GM12878 (cell line): ENCODE measurements around the gene USH1G. TPM values are rescaled to one million over a fixed set of nuclear protein-coding genes. Genes with fewer than 3 reads are reported as not detected.

Experiments
- ATAC-seq: fragments of 200-7000 bp; cut with Tn5 transposase; 3 replicates; pipeline ENCODE4 v1.9.1; 2020; ENCODE audit warnings: mild to moderate bottlenecking, moderate library complexity
- BruUV-seq: library from RNA; stranded (reverse); fragments of 400-500 nt; replicated peaks from 2 replicates; lab custom pipeline; 2021; lab: Mats Ljungman, UMichigan
- CTCF ChIA-PET: fragments of 300-600 bp; sonication (Branson Sonifier 250); formaldehyde crosslinking; extraction: SDS; loops from one replicate; lab custom pipeline; 2021; ENCODE audit warnings: inconsistent platforms; lab: Yijun Ruan, JAX
- POLR2A ChIA-PET: fragments of 350-600 bp; formaldehyde crosslinking; extraction: SDS; loops from one replicate; lab custom pipeline; 2021; ENCODE audit warnings: inconsistent platforms; lab: Charles Lee
- RAD21 ChIA-PET: fragments of 300-600 bp; sonication (Branson Sonifier 250); formaldehyde crosslinking; loops from one replicate; lab custom pipeline; 2023; ENCODE audit warnings: antibody characterized with exemption; ENCODE audit not compliant: unreplicated experiment; lab: Charles Lee
- SMC1A ChIA-PET: fragments of 300-600 bp; sonication (Branson Sonifier 250); formaldehyde crosslinking; loops from one replicate; lab custom pipeline; 2023; ENCODE audit not compliant: unreplicated experiment, uncharacterized antibody; lab: Charles Lee
- DNase-seq: peaks from one replicate; pipeline ENCODE4 v3.0.0-alpha.2; 2011; ENCODE audit warnings: low read depth, low spot score
- FAIRE-seq: peaks from 3 replicates; lab custom pipeline; 2011; peaks lifted over from hg19 to GRCh38; lab: Jason Lieb, UNC
- H2AFZ ChIP-seq: 2 replicates; pipeline ENCODE4 v1.6.0; 2011; ENCODE audit warnings: low read depth, low read length, control low read depth; ENCODE audit not compliant: control insufficient read depth
- H3K27ac ChIP-seq: 2 replicates; pipeline ENCODE4 v1.5.1; 2011; ENCODE audit warnings: control low read depth; ENCODE audit not compliant: control insufficient read depth, insufficient read depth
- H3K27me3 ChIP-seq, 2 experiments: replicated peaks in 1 of 2; 2 replicates each; pipeline versions ENCODE4 v1.6.0 to v1.6.1; 2011; ENCODE audit warnings: low read length in 1 of 2; ENCODE audit not compliant: control insufficient read depth in 2 of 2, insufficient read depth in 2 of 2
- H3K36me3 ChIP-seq, 2 experiments: 2 replicates each; pipeline ENCODE4 v1.5.1; 2011; ENCODE audit warnings: low read length in 1 of 2; ENCODE audit not compliant: control insufficient read depth in 2 of 2, insufficient read depth in 2 of 2
- H3K4me1 ChIP-seq: 2 replicates; pipeline ENCODE4 v1.6.1; 2011; ENCODE audit warnings: mild to moderate bottlenecking, low read length, moderate library complexity, mixed read lengths; ENCODE audit not compliant: control insufficient read depth, insufficient read depth
- H3K4me2 ChIP-seq: 2 replicates; pipeline ENCODE4 v1.6.0; 2011; ENCODE audit warnings: control low read depth; ENCODE audit not compliant: control insufficient read depth, insufficient read depth
- H3K4me3 ChIP-seq: fragments of 200-600 bp; sonication (generic); 2 replicates; pipeline ENCODE4 v1.5.1; 2016
- H3K79me2 ChIP-seq: 2 replicates; pipeline ENCODE4 v1.6.0; 2011; ENCODE audit warnings: low read length; ENCODE audit not compliant: control insufficient read depth, insufficient read depth
- H3K9ac ChIP-seq: 2 replicates; pipeline ENCODE4 v1.8.0; 2011; ENCODE audit warnings: low read length, control low read depth, mixed read lengths; ENCODE audit not compliant: control insufficient read depth, insufficient read depth
- H3K9me3 ChIP-seq: replicated peaks from 3 replicates; pipeline ENCODE4 v1.5.1; 2011; ENCODE audit warnings: mild to moderate bottlenecking, low read length; ENCODE audit not compliant: control insufficient read depth, insufficient read depth
- H4K20me1 ChIP-seq: 2 replicates; pipeline ENCODE4 v1.6.0; 2011; ENCODE audit not compliant: control insufficient read depth, insufficient read depth
- BCLAF1 ChIP-seq: fragments of 450-650 bp; IDR thresholded peaks from 2 replicates; pipeline ENCODE4 v1.6.1; 2017; ENCODE audit warnings: antibody characterized with exemption, mild to moderate bottlenecking, moderate library complexity
- FOXK2 ChIP-seq: fragments of 450-650 bp; IDR thresholded peaks from 2 replicates; pipeline ENCODE4 v1.6.1; 2017; ENCODE audit warnings: mild to moderate bottlenecking, moderate library complexity
- FOXM1 ChIP-seq: IDR thresholded peaks from 2 replicates; pipeline ENCODE4 v1.6.1; 2012; ENCODE audit warnings: low read depth, mild to moderate bottlenecking, inconsistent platforms, low read length, moderate library complexity
- GABPA ChIP-seq: IDR thresholded peaks from 2 replicates; pipeline ENCODE4 v1.6.1; 2014; ENCODE audit warnings: antibody characterized with exemption, low read depth, mild to moderate bottlenecking, inconsistent platforms
- HDAC6 ChIP-seq: fragments of 200-600 bp; sonication (generic); IDR thresholded peaks from one replicate; pipeline ENCODE4 v1.8.0; 2017; ENCODE audit warnings: antibody characterized with exemption; ENCODE audit not compliant: unreplicated experiment
- IRF3 ChIP-seq: fragments of 450-650 bp; IDR thresholded peaks from 2 replicates; pipeline ENCODE4 v1.6.1; 2014; ENCODE audit warnings: mild to moderate bottlenecking
- JUNB ChIP-seq: IDR thresholded peaks from 2 replicates; pipeline ENCODE4 v1.6.1; 2016; ENCODE audit warnings: antibody characterized with exemption, mild to moderate bottlenecking
- MEF2A ChIP-seq: IDR thresholded peaks from 2 replicates; pipeline ENCODE4 v1.6.1; 2011; ENCODE audit warnings: low read depth, mild to moderate bottlenecking, low read length, moderate library complexity; ENCODE audit not compliant: insufficient read depth
- NFYA ChIP-seq: IDR thresholded peaks from 2 replicates; pipeline ENCODE4 v1.6.1; 2011; ENCODE audit warnings: low read depth, mild to moderate bottlenecking, low read length, improper control_type of control experiment, borderline replicate concordance
- NFYB ChIP-seq: IDR thresholded peaks from 2 replicates; pipeline ENCODE4 v1.6.1; 2011; ENCODE audit warnings: low read depth, mild to moderate bottlenecking, low read length, improper control_type of control experiment, moderate library complexity; ENCODE audit not compliant: insufficient read depth
- PAX8 ChIP-seq: fragments of 450-650 bp; IDR thresholded peaks from 2 replicates; pipeline ENCODE4 v1.6.1; 2017; ENCODE audit warnings: mild to moderate bottlenecking, moderate library complexity
- POU2F2 ChIP-seq: IDR thresholded peaks from 3 replicates; pipeline ENCODE4 v1.6.1; 2011; ENCODE audit warnings: low read depth, mild to moderate bottlenecking, low read length, borderline replicate concordance
- RELB ChIP-seq: fragments of 450-650 bp; IDR thresholded peaks from 2 replicates; pipeline ENCODE4 v1.6.1; 2017; ENCODE audit warnings: low read depth, mild to moderate bottlenecking, moderate library complexity
- SMAD5 ChIP-seq: IDR thresholded peaks from 2 replicates; pipeline ENCODE4 v1.6.1; 2016; ENCODE audit warnings: antibody characterized with exemption, low read depth
- SP1 ChIP-seq: IDR thresholded peaks from one replicate; pipeline ENCODE4 v1.6.1; 2011; ENCODE audit warnings: low read depth, low read length
- SUPT20H ChIP-seq: IDR thresholded peaks from 2 replicates; pipeline ENCODE4 v1.6.1; 2011; ENCODE audit warnings: low read depth, mild to moderate bottlenecking, low read length, moderate library complexity, borderline replicate concordance; ENCODE audit not compliant: control insufficient read depth
- ZNF384 ChIP-seq: IDR thresholded peaks from 2 replicates; pipeline ENCODE4 v1.6.1; 2012; ENCODE audit warnings: low read depth, mild to moderate bottlenecking, low read length, improper control_type of control experiment, borderline replicate concordance
- WGBS: methylation state at CpG from one replicate; pipeline ENCODE4 v1.1.6; 2016; ENCODE audit warnings: low lambda C conversion rate; ENCODE audit not compliant: insufficient replicate concordance, insufficient coverage; ENCODE audit errors: missing lambda C conversion rate; 5-methylcytosine and 5-hydroxymethylcytosine counted together
- in situ Hi-C: fragments of 300-500 bp; cut with MboI; formaldehyde crosslinking; loops from 9 replicates; pipeline ENCODE4 v1.14.3; 2018; ENCODE audit warnings: mixed read lengths
- intact Hi-C: fragments of 100-400 bp; cut with micrococcal nuclease; formaldehyde crosslinking; loops from one replicate; pipeline ENCODE4 v1.14.2; 2022; ENCODE audit not compliant: unreplicated experiment
- polyA plus RNA-seq, 11 experiments: library from polyadenylated mRNA; depleted of rRNA in 4 of 11; unstranded in 6 of 11; stranded (reverse) in 5 of 11; fragments of >200 nt; fragmentation: Nextera tagmentation in 4 of 11; fragmentation: Illumina TruSeq in 1 of 11; extraction: Ambion mirVana in 4 of 11; extraction: Trizol in 1 of 11; gene quantifications; 1 replicate in 1 of 11; 2 replicates in 10 of 11; pipeline versions ENCODE4 v1.2.1 to v1.2.3, GENCODE V29; 2011 to 2016; ENCODE audit warnings: inconsistent platforms in 2 of 11, missing spikeins in 2 of 11, low read depth in 1 of 11
- total RNA-seq, 4 experiments: library from RNA; depleted of rRNA in 3 of 4; stranded (reverse); fragments of >200 nt in 3 of 4; fragmentation: Illumina TruSeq in 1 of 4; extraction: Trizol in 1 of 4; gene quantifications; 2 replicates each; pipeline versions ENCODE4 v1.2.1 to v1.2.3, GENCODE V29; 2013 to 2021

USH1G gene
- total and polyA plus RNA-seq, 10 of the 15 experiments (the other 5 are each of a cell fraction or from before 2014, with no cell fraction given), result 0.05 to 0.62 (median 0.09) TPM; not detected in 7

- H3K79me2 ChIP-seq, result no peaks in the 10 kb centered on the region
- H3K9ac ChIP-seq, result no peak overlapping the region
- ATAC-seq (no peak), DNase-seq (no peak), FAIRE-seq (no peak)
- no peaks in the 10 kb centered on the region for H3K4me1 ChIP-seq
- no peak overlapping the region for H3K4me3 ChIP-seq
- no peaks in the 10 kb centered on the region for H4K20me1 ChIP-seq
- CTCF ChIA-PET, result interaction anchor here (12.6 kb wide), 1 partner anchor 37 kb away, joined by 274 read pairs; no protein-coding TSS in a partner anchor
- H3K9me3 ChIP-seq, result no peaks in the 10 kb centered on the region
- no TSS peak for BruUV-seq
- RAD21 ChIA-PET, result interaction anchor here (0.7 to 8.1 kb wide), 4 partner anchors 8 to 280 kb away, joined by 3 to 73 read pairs (median 4); no protein-coding TSS in a partner anchor
- peaks cover 11 to 16% of the 10 kb centered on the region in 2 experiments for H3K27me3 ChIP-seq
- 10% methylated on average over 6 of the region's 6 CpGs for whole genome bisulfite sequencing
- POLR2A ChIA-PET, result interaction anchor here (0.7 kb wide), 1 partner anchor 47 kb away, joined by 3 read pairs; no protein-coding TSS in a partner anchor
- no peak overlapping the region for H2AFZ ChIP-seq
- SMC1A ChIA-PET, result interaction anchor here (0.5 to 3.0 kb wide), 3 partner anchors 37 to 1437 kb away, joined by 3 to 10 read pairs (median 5); no protein-coding TSS in a partner anchor
- H3K27ac ChIP-seq, result no peak overlapping the region
- intact Hi-C loops (no loop called here), in situ Hi-C loops (loop anchor here (5.0 kb wide), 1 partner anchor 37 kb away; no protein-coding TSS in a partner anchor)
- H3K4me2 ChIP-seq, result no peak overlapping the region
- no peaks in the 10 kb centered on the region for H3K36me3 ChIP-seq
- TF ChIP-seq PAX8 (no peak), MEF2A (no peak), HDAC6 (no peak), NFYA (no peak), SP1 (no peak), NFYB (no peak), BCLAF1 (no peak), ZNF384 (no peak), FOXK2 (no peak), POU2F2 (no peak), GABPA (no peak), FOXM1 (no peak), JUNB (no peak), SMAD5 (no peak), RELB (no peak), SUPT20H (no peak), IRF3 (no peak)
Observed at GRCh38 chr17:74920642-74921025, 2.4 kb downstream of the USH1G start.
